Omental fat pad (tissue), 4 donors: ENCODE data around the gene TPST2. TPM values are rescaled to one million over a fixed set of nuclear protein-coding genes. Genes with fewer than 3 reads are reported as not detected.
"Not testable (repeated sequence)": the region's sequence is repeated elsewhere in the genome, so short reads cannot be mapped to it uniquely, and the experiment has no call there.

Source experiments
- ATAC-seq: fragments of 150-250 bp; one replicate; pipeline ENCODE4 v1.9.1; 2016; ENCODE audit warnings: mild to moderate bottlenecking, moderate library complexity; ENCODE audit not compliant: low FRiP score
- DNase-seq: peaks from one replicate; pipeline ENCODE4 v3.0.0-alpha.2; 2019; ENCODE audit warnings: low spot score
- CTCF ChIP-seq, 3 donors: fragments of 450-650 bp; IDR thresholded peaks; one replicate each; pipeline ENCODE4 v1.5.1; 2016 to 2017; ENCODE audit warnings: antibody characterized with exemption in 3 of 3, mild to moderate bottlenecking in 3 of 3, moderate library complexity in 2 of 3
- total RNA-seq, 4 donors: library from RNA; depleted of rRNA; stranded (reverse); fragments of >200 nt; gene quantifications; one replicate each; pipeline ENCODE4 v1.1.0, GENCODE V29; 2016

Gene TPST2
- total RNA-seq, 4 donors from 2014 or later = 39.5 to 101 (median 73.3) TPM

- no peak for TF ChIP-seq CTCF (IDR thresholded peaks at IDR 0.05)
- ATAC-seq (peak; percentile 65), DNase-seq (no peak)
These were observed 27.6 kb upstream of the TPST2 start, which contains the start of gene CRYBB1 for GRCh38 chr22:26617271-26618199. Gene CRYBB1 (minus strand): TSS chr22:26618027. CDS start chr22:26616319, 1,708 bp downstream.

GRCh38 chr22:26616650-26617049 lies 26.7 kb upstream of the TPST2 start:
- no peak for ATAC-seq
- DNase-seq = no peak
- no peak for TF ChIP-seq CTCF (IDR thresholded peaks at IDR 0.05)

GRCh38 chr22:26615830-26616435 lies 26.0 kb upstream of the TPST2 start:
- no peak for ATAC-seq
- DNase-seq = no peak
- TF ChIP-seq CTCF (IDR thresholded peaks at IDR 0.05) = no peak

GRCh38 chr22:26615149-26615548 lies 25.2 kb upstream of the TPST2 start:
- TF ChIP-seq CTCF (IDR thresholded peaks at IDR 0.05) = no peak
- ATAC-seq (no peak), DNase-seq (no peak)

DNA sequence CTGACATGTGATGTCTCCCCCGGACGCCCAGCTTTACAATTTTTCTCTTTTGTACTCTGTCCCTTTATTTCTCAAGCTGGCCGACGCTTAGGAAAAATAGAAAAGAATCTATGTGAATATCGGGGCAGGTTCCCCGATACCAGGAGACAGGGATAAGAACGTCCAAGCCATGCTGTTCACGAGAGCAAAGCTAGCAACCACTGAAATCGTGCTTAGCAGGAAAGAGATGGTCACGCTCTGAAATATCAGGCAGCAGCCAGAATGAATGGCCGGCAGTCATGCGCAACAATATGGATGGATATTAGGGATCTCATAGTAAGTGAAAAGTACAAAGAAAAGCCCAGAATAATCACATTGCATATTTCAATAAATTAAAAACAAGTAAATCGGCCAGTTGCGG lies 24.4 kb upstream of the TPST2 start:
- no peak for ATAC-seq
- no peak for TF ChIP-seq CTCF (IDR thresholded peaks at IDR 0.05)
- DNase-seq = no peak

DNA sequence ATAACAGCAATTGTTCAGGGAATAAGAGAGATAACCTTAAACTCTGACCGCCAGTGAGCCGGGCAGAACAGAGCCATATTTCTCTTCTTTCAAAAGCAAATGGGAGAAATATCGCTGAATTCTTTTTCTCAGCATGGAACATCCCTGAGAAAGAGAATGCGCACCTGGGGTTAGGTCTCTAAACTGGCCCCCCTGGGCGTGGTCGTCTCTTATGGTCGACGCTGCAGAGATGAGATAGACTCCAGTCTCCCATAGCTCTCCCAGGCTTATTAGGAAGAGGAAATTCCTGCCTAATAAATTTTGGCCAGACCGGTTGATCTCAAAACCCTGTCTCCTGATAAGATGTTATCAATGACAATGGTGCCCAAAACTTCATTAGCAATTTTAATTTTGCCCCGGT lies 23.8 kb upstream of the TPST2 start:
- not testable (repeated sequence) for DNase-seq, ATAC-seq

- no peak for TF ChIP-seq CTCF (IDR thresholded peaks at IDR 0.05)
- DNase-seq = no peak
- no peak for ATAC-seq
These were observed 22.7 kb upstream of the TPST2 start for GRCh38 chr22:26612652-26613051.
